Adrenal gland (tissue), 5 donors: ENCODE data around the gene ITGB1BP1.

ENCODE experiments used
- CTCF ChIP-seq, 6 experiments: fragments of 450-650 bp in 4 of 6; fragments of 200-600 bp in 2 of 6; sonication (generic) in 1 of 6; IDR thresholded peaks; 1 replicate in 5 of 6; 2 replicates in 1 of 6; pipeline versions ENCODE4 v1.5.1 to v1.8.0; 2016 to 2021; ENCODE audit warnings: antibody characterized with exemption in 6 of 6, mild to moderate bottlenecking in 2 of 6, moderate library complexity in 1 of 6
- POLR2A ChIP-seq, 2 donors: fragments of 450-650 bp; IDR thresholded peaks; one replicate each; pipeline ENCODE4 v1.6.1; 2017; ENCODE audit warnings: antibody characterized with exemption in 2 of 2, mild to moderate bottlenecking in 2 of 2, moderate library complexity in 1 of 2
- donor health status: DM: no; HTN: no; CAD: no.

GRCh38 chr2:9365498-9366019 lies 57.8 kb downstream of the ITGB1BP1 start:
- no peak for TF ChIP-seq CTCF (IDR thresholded peaks at IDR 0.05)
- no peak for TF ChIP-seq POLR2A (IDR thresholded peaks at IDR 0.05)
